ENCODE results near the gene PGAP2.

DNA sequence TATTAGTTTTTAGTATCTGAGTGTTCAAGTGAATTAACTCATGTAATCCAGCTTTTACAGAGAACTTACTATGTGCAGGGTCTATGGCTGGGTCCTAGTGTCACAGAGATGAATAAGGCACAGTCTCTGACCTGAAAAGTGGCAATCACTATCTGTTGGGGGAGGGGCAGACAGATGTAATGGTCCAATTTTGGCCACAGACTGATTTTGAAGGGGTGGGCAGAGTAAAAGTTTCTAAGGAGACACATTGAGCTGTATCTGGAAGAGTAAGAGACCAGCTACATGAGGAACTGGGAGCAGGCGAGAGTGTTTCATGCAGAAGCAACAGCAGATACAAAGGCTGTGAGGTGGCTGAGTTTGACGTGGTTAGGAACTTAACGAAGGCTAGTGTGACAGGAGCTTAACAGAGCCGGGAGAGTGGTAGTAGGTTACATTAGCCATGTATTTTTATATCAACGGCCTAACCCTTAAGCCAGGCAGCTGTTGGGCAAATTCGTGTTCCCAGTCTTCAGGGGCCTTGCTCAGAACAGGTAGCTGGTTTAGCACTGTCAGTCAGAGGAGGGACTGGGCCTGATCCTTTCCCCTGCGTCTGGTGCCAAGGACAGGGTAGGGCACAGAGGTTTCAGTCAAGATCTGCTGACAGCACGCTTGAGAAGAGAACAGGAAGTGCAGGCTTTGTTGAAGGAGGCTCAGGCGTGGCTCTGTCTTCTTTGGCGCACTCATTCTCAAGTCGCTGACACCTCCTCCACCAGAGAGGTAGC, 45.7 kb downstream of the PGAP2 start:
- TF ChIP-seq, protein P1, sequence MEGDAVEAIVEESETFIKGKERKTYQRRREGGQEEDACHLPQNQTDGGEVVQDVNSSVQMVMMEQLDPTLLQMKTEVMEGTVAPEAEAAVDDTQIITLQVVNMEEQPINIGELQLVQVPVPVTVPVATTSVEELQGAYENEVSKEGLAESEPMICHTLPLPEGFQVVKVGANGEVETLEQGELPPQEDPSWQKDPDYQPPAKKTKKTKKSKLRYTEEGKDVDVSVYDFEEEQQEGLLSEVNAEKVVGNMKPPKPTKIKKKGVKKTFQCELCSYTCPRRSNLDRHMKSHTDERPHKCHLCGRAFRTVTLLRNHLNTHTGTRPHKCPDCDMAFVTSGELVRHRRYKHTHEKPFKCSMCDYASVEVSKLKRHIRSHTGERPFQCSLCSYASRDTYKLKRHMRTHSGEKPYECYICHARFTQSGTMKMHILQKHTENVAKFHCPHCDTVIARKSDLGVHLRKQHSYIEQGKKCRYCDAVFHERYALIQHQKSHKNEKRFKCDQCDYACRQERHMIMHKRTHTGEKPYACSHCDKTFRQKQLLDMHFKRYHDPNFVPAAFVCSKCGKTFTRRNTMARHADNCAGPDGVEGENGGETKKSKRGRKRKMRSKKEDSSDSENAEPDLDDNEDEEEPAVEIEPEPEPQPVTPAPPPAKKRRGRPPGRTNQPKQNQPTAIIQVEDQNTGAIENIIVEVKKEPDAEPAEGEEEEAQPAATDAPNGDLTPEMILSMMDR (IDR thresholded peaks at IDR 0.05): no peak
- TF ChIP-seq POLR2A (IDR thresholded peaks at IDR 0.05; ENCODE audit: low read length): no peak
- TF ChIP-seq, protein P2, sequence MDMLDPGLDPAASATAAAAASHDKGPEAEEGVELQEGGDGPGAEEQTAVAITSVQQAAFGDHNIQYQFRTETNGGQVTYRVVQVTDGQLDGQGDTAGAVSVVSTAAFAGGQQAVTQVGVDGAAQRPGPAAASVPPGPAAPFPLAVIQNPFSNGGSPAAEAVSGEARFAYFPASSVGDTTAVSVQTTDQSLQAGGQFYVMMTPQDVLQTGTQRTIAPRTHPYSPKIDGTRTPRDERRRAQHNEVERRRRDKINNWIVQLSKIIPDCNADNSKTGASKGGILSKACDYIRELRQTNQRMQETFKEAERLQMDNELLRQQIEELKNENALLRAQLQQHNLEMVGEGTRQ (IDR thresholded peaks at IDR 0.05): no peak
- TF ChIP-seq CHD4 (IDR thresholded peaks at IDR 0.05; ENCODE audit: borderline replicate concordance): no peak
- TF ChIP-seq, protein P3, sequence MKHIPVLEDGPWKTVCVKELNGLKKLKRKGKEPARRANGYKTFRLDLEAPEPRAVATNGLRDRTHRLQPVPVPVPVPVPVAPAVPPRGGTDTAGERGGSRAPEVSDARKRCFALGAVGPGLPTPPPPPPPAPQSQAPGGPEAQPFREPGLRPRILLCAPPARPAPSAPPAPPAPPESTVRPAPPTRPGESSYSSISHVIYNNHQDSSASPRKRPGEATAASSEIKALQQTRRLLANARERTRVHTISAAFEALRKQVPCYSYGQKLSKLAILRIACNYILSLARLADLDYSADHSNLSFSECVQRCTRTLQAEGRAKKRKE (CRISPR knock-in tag; IDR thresholded peaks at IDR 0.05; ENCODE audit: low read depth): no peak
- no peak for TF ChIP-seq KDM1A (IDR thresholded peaks at IDR 0.05; ENCODE audit: low read depth)
- no peak for TF ChIP-seq MYC (IDR thresholded peaks at IDR 0.05; ENCODE audit: borderline replicate concordance, low read length)
- TF ChIP-seq, protein P4, sequence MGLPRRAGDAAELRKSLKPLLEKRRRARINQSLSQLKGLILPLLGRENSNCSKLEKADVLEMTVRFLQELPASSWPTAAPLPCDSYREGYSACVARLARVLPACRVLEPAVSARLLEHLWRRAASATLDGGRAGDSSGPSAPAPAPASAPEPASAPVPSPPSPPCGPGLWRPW (IDR thresholded peaks at IDR 0.05): no peak
- TF ChIP-seq EP300 (IDR thresholded peaks at IDR 0.05): no peak
- TF ChIP-seq BHLHE40 (IDR thresholded peaks at IDR 0.05; ENCODE audit: low read depth, low read length): no peak
- TF ChIP-seq, protein P5, sequence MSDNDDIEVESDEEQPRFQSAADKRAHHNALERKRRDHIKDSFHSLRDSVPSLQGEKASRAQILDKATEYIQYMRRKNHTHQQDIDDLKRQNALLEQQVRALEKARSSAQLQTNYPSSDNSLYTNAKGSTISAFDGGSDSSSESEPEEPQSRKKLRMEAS (IDR thresholded peaks at IDR 0.05): no peak

Data from A549 (cell line).